ENCODE data around the gene PRRT1B. TPM values are rescaled to one million over a fixed set of nuclear protein-coding genes. Genes with fewer than 3 reads are reported as not detected.

PRRT1B gene
- total RNA-seq, 1 donor from 2014 or later = 11.1 TPM

- DNase-seq (ENCODE audit: low spot score) = no peak
Measured at GRCh38 chr9:131579789-131580211, 34.5 kb downstream of the PRRT1B start.

- no peak for DNase-seq (ENCODE audit: low spot score)
Measured at GRCh38 chr9:131580358-131580757, 35.0 kb downstream of the PRRT1B start.

GRCh38 chr9:131582056-131582455, 36.7 kb downstream of the PRRT1B start:
- no peak for DNase-seq (ENCODE audit: low spot score)

- DNase-seq (ENCODE audit: low spot score) = no peak
Measured at GRCh38 chr9:131582466-131583336, 37.4 kb downstream of the PRRT1B start.

GRCh38 chr9:131583337-131583645, 38.0 kb downstream of the PRRT1B start:
- DNase-seq (ENCODE audit: low spot score) = no peak

GRCh38 chr9:131583836-131584555, 38.7 kb downstream of the PRRT1B start:
- DNase-seq (ENCODE audit: low spot score) = no peak

- DNase-seq (ENCODE audit: low spot score) = no peak
Measured at GRCh38 chr9:131584858-131585257, 39.5 kb downstream of the PRRT1B start.

GRCh38 chr9:131585375-131585774, 40.1 kb downstream of the PRRT1B start:
- DNase-seq (ENCODE audit: low spot score) = no peak

- no peak for DNase-seq (ENCODE audit: low spot score)
Measured at GRCh38 chr9:131587331-131587730, 42.0 kb downstream of the PRRT1B start.

- DNase-seq (ENCODE audit: low spot score) = no peak
Measured at GRCh38 chr9:131587906-131588305, 42.6 kb downstream of the PRRT1B start.

- DNase-seq (ENCODE audit: low spot score) = no peak
Measured at GRCh38 chr9:131588396-131588795, 43.1 kb downstream of the PRRT1B start.

GRCh38 chr9:131589124-131589711, 43.9 kb downstream of the PRRT1B start:
- no peak for DNase-seq (ENCODE audit: low spot score)

GRCh38 chr9:131589993-131590392, 44.7 kb downstream of the PRRT1B start:
- no peak for DNase-seq (ENCODE audit: low spot score)

GRCh38 chr9:131590449-131590848, 45.1 kb downstream of the PRRT1B start:
- no peak for DNase-seq (ENCODE audit: low spot score)

GRCh38 chr9:131590907-131591844, 45.9 kb downstream of the PRRT1B start:
- peak; percentile 71 for DNase-seq (ENCODE audit: low spot score)

- no peak for DNase-seq (ENCODE audit: low spot score)
Measured at GRCh38 chr9:131591845-131592208, 46.5 kb downstream of the PRRT1B start.

- DNase-seq (ENCODE audit: low spot score) = no peak
Measured at GRCh38 chr9:131593091-131593820, 47.9 kb downstream of the PRRT1B start.

GRCh38 chr9:131593936-131594665, 48.8 kb downstream of the PRRT1B start:
- no peak for DNase-seq (ENCODE audit: low spot score)

- DNase-seq (ENCODE audit: low spot score) = no peak
Measured at GRCh38 chr9:131594906-131595665, 49.8 kb downstream of the PRRT1B start.

Measured in mucosa of gallbladder (tissue), 1 donor.